A673 (cell line): ENCODE results near the gene LRTM1. TPM values are rescaled to one million over a fixed set of nuclear protein-coding genes. Genes with fewer than 3 reads are reported as not detected.

Experiments
- BruUV-seq: library from RNA; stranded (reverse); fragments of 400-500 nt; replicated peaks from 2 replicates; lab custom pipeline; 2021; lab: Mats Ljungman, UMichigan
- CTCF ChIA-PET: fragments of 300-600 bp; sonication (Branson Sonifier 250); formaldehyde crosslinking; loops from one replicate; lab custom pipeline; 2022; ENCODE audit warnings: antibody characterized with exemption; lab: Charles Lee
- POLR2A ChIA-PET: fragments of 300-600 bp; sonication (Branson Sonifier 250); formaldehyde crosslinking; loops from one replicate; lab custom pipeline; 2022; ENCODE audit warnings: antibody characterized with exemption; ENCODE audit not compliant: low non-redundant PET; lab: Charles Lee
- DNase-seq: peaks from one replicate; pipeline ENCODE4 v3.0.0-alpha.2; 2015; ENCODE audit warnings: low spot score
- H3K27ac ChIP-seq: fragments of 200-600 bp; sonication (generic); 2 replicates; pipeline ENCODE4 v1.5.1; 2016; ENCODE audit warnings: mixed run types, low read depth, mild to moderate bottlenecking, mixed read lengths, antibody characterized with exemption, low read length; ENCODE audit not compliant: poor library complexity, severe bottlenecking
- H3K27me3 ChIP-seq: fragments of 200-600 bp; sonication (generic); replicated peaks from 2 replicates; pipeline ENCODE4 v1.6.1; 2017; ENCODE audit warnings: mixed run types, low read depth, mild to moderate bottlenecking, mixed read lengths, antibody characterized with exemption, low read length; ENCODE audit not compliant: insufficient read depth, poor library complexity
- H3K36me3 ChIP-seq: fragments of 200-600 bp; sonication (generic); 2 replicates; pipeline ENCODE4 v1.6.1; 2016; ENCODE audit warnings: mixed run types, mild to moderate bottlenecking, mixed read lengths, antibody characterized with exemption, low read length; ENCODE audit not compliant: insufficient read depth, poor library complexity, severe bottlenecking
- H3K4me1 ChIP-seq: fragments of 200-600 bp; sonication (generic); 2 replicates; pipeline ENCODE4 v1.6.1; 2017; ENCODE audit warnings: mixed run types, mild to moderate bottlenecking, mixed read lengths, antibody characterized with exemption, low read length; ENCODE audit not compliant: insufficient read depth, poor library complexity, severe bottlenecking
- H3K4me3 ChIP-seq: fragments of 200-600 bp; sonication (generic); 2 replicates; pipeline ENCODE4 v1.5.1; 2016; ENCODE audit warnings: low read depth, mixed run types, mild to moderate bottlenecking, mixed read lengths, low read length; ENCODE audit not compliant: poor library complexity, severe bottlenecking
- H3K9me3 ChIP-seq: fragments of 200-600 bp; sonication (generic); 2 replicates; pipeline ENCODE4 v1.6.1; 2016; ENCODE audit warnings: mixed run types, low read depth, mild to moderate bottlenecking, mixed read lengths, antibody characterized with exemption, low read length; ENCODE audit not compliant: poor library complexity, severe bottlenecking
- CTCF ChIP-seq: fragments of 300-800, 200-600 bp; sonication (generic); conservative IDR thresholded peaks from 2 replicates; pipeline ENCODE4 v1.5.1; 2017; ENCODE audit warnings: low read depth, mild to moderate bottlenecking, antibody characterized with exemption, low read length, moderate library complexity, mixed read lengths
- EZH2 ChIP-seq: fragments of 200-600 bp; sonication (generic); IDR thresholded peaks from 2 replicates; pipeline ENCODE4 v1.6.1; 2017; ENCODE audit warnings: borderline replicate concordance, low read depth, mild to moderate bottlenecking, mixed read lengths, antibody characterized with exemption, low read length; ENCODE audit not compliant: poor library complexity, severe bottlenecking
- intact Hi-C: fragments of 100-400 bp; cut with micrococcal nuclease; formaldehyde crosslinking; loops from one replicate; pipeline ENCODE4 v1.10.0; 2022; ENCODE audit not compliant: unreplicated experiment
- total RNA-seq: library from RNA; stranded (reverse); gene quantifications from 2 replicates; pipeline ENCODE4 v1.2.3, GENCODE V29; 2021

The LRTM1 gene
- total RNA-seq, 1 experiment from 2014 or later: not detected

GRCh38 chr3:54960082-54960481 is 32.2 kb upstream of the LRTM1 start:
- intact Hi-C loops: no loop called here
- no peak for DNase-seq
- no peaks in the 10 kb centered on the region for H3K9me3 ChIP-seq
- H3K27ac ChIP-seq: no peak overlapping the region
- no peaks in the 10 kb centered on the region for H3K4me1 ChIP-seq
- BruUV-seq: no TSS peak
- H3K36me3 ChIP-seq: no peaks in the 10 kb centered on the region
- ChIA-PET POLR2A (interaction anchor here (0.7 kb wide), 1 partner anchor 360 kb away, joined by 7 read pairs; no protein-coding TSS in a partner anchor), CTCF (no interaction called here)
- no peaks in the 10 kb centered on the region for H3K27me3 ChIP-seq
- no peak overlapping the region for H3K4me3 ChIP-seq
- TF ChIP-seq CTCF (no peak), EZH2 (no peak)

GRCh38 chr3:54957711-54958110 is 29.9 kb upstream of the LRTM1 start:
- DNase-seq: no peak
- H3K27ac ChIP-seq: no peak overlapping the region
- no peaks in the 10 kb centered on the region for H3K27me3 ChIP-seq
- intact Hi-C loops: loop anchor here (10.0 kb wide), 1 partner anchor 767 kb away; no protein-coding TSS in a partner anchor
- H3K36me3 ChIP-seq: no peaks in the 10 kb centered on the region
- no peaks in the 10 kb centered on the region for H3K4me1 ChIP-seq
- BruUV-seq: no TSS peak
- TF ChIP-seq EZH2 (no peak), CTCF (no peak)
- ChIA-PET POLR2A (no interaction called here), CTCF (no interaction called here)
- H3K9me3 ChIP-seq: no peaks in the 10 kb centered on the region
- H3K4me3 ChIP-seq: no peak overlapping the region

GRCh38 chr3:54955941-54956340 is 28.1 kb upstream of the LRTM1 start:
- Histone ChIP-seq H3K4me1 (no peaks in the 10 kb centered on the region), H3K9me3 (no peaks in the 10 kb centered on the region), H3K4me3 (no peak overlapping the region), H3K27me3 (no peaks in the 10 kb centered on the region), H3K36me3 (no peaks in the 10 kb centered on the region), H3K27ac (no peak overlapping the region)
- BruUV-seq: no TSS peak
- DNase-seq: no peak
- POLR2A ChIA-PET: no interaction called here
- intact Hi-C loops: loop anchor here (10.0 kb wide), 1 partner anchor 769 kb away; no protein-coding TSS in a partner anchor
- CTCF ChIA-PET: no interaction called here
- TF ChIP-seq CTCF: no peak
- TF ChIP-seq EZH2: no peak
